Endodermal cell (in vitro differentiated cells): Measurements from ENCODE around the gene SESN1. TPM values are rescaled to one million over a fixed set of nuclear protein-coding genes. Genes with fewer than 3 reads are reported as not detected.

ENCODE experiments used
- DNase-seq: peaks from one replicate; pipeline ENCODE4 v3.0.0-alpha.2; 2017
- H3K27ac ChIP-seq: 2 replicates; pipeline ENCODE4 v1.5.1; 2013; ENCODE audit warnings: mild to moderate bottlenecking, low read depth, low read length, moderate library complexity
- H3K27me3 ChIP-seq: 2 replicates; pipeline ENCODE4 v1.6.1; 2013; ENCODE audit warnings: mild to moderate bottlenecking, low read length, moderate library complexity; ENCODE audit not compliant: insufficient read depth, control insufficient read depth, poor library complexity, severe bottlenecking
- H3K36me3 ChIP-seq: 2 replicates; pipeline ENCODE4 v1.7.0; 2013; ENCODE audit warnings: mild to moderate bottlenecking, low read length, moderate library complexity; ENCODE audit not compliant: control insufficient read depth, insufficient read depth
- H3K4me1 ChIP-seq: one replicate; pipeline ENCODE4 v1.7.0; 2013; ENCODE audit warnings: low read length; ENCODE audit not compliant: control insufficient read depth, insufficient read depth
- H3K4me3 ChIP-seq: 2 replicates; pipeline ENCODE4 v1.5.1; 2013; ENCODE audit warnings: mild to moderate bottlenecking, low read length, moderate library complexity
- H3K9ac ChIP-seq: 2 replicates; pipeline ENCODE4 v1.6.1; 2013; ENCODE audit warnings: mild to moderate bottlenecking, low read length, moderate library complexity; ENCODE audit not compliant: poor library complexity, severe bottlenecking; ENCODE audit errors: extremely low read depth
- H3K9me3 ChIP-seq: 2 replicates; pipeline ENCODE4 v1.6.1; 2013; ENCODE audit warnings: mild to moderate bottlenecking, low read length, moderate library complexity; ENCODE audit not compliant: control insufficient read depth
- H3K27ac Mint-ChIP-seq: 2 replicates; pipeline ENCODE4 v1.8.0; 2020; ENCODE audit warnings: mixed read lengths
- H3K27me3 Mint-ChIP-seq: 2 replicates; pipeline ENCODE4 v1.8.0; 2021; ENCODE audit warnings: mild to moderate bottlenecking, mixed read lengths; ENCODE audit not compliant: insufficient read depth
- H3K36me3 Mint-ChIP-seq: 2 replicates; pipeline ENCODE4 v1.8.0; 2020; ENCODE audit warnings: low read depth, mixed read lengths
- H3K4me1 Mint-ChIP-seq: 2 replicates; pipeline ENCODE4 v1.8.0; 2020; ENCODE audit warnings: mixed read lengths
- H3K4me3 Mint-ChIP-seq: 2 replicates; pipeline ENCODE4 v1.8.0; 2020; ENCODE audit warnings: mild to moderate bottlenecking, moderate library complexity, mixed read lengths
- H3K9me3 Mint-ChIP-seq: 2 replicates; pipeline ENCODE4 v1.8.0; 2020; ENCODE audit warnings: mild to moderate bottlenecking, mixed read lengths
- WGBS, 2 experiments: methylation state at CpG; one replicate each; pipeline versions ENCODE4 v1.1.5 to v1.1.7; 2013; ENCODE audit warnings: missing lambda C conversion rate in 2 of 2, mixed read lengths in 1 of 2; ENCODE audit not compliant: insufficient coverage in 1 of 2, insufficient read length in 1 of 2; 5-methylcytosine and 5-hydroxymethylcytosine counted together
- total RNA-seq, 2 donors: library from RNA; stranded (reverse); fragmentation: NEBNext Ultra II Directional in 1 of 2; extraction: Animal tissue kit (Norgen Biotek cat#: 25700) in 1 of 2; gene quantifications; 2 replicates in 1 of 2; 3 replicates in 1 of 2; pipeline ENCODE4 v1.2.1, GENCODE V29; 2021
- TF ChIP-seq, protein P1 (sequence below): fragments of 200-600 bp; sonication (generic); conservative IDR thresholded peaks from 2 replicates; pipeline ENCODE4 v1.5.0; 2021; ENCODE audit warnings: antibody characterized with exemption, mild to moderate bottlenecking

The SESN1 gene
- total RNA-seq, 2 donors from 2014 or later: 7.5 to 13.1 TPM

DNA sequence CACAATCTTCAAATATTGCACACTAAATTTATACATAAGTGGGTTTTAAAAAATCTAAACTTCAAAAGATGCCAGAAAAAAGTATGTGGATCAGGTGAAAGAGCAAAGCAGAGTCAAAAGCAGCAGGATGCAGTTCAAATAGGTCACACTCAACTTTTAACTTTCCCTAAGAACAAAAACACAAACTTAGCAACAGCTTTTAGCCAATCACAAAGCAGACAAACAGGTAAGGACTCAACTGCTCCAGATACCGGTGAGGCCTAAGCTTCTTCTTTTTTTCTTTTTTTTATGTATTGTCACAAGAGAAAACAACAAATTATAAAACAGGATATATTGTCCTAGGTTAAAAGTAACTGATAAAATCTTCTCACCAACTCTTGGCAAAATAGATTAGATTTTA lies 74.7 kb downstream of the SESN1 start:
- H3K27ac Mint-ChIP-seq: no peak overlapping the region
- H3K4me3 Mint-ChIP-seq: no peak overlapping the region
- H3K27me3 ChIP-seq: no peaks in the 10 kb centered on the region
- H3K27ac ChIP-seq: no peak overlapping the region
- no peak overlapping the region for H3K4me3 ChIP-seq
- H3K9me3 Mint-ChIP-seq: no peaks in the 10 kb centered on the region
- no peak for DNase-seq
- WGBS, 2 experiments: 20% methylated on average over 1 of the region's 1 CpG; no CpG with 5 or more reads in 1 of the 2 experiments
- TF ChIP-seq, protein P1, sequence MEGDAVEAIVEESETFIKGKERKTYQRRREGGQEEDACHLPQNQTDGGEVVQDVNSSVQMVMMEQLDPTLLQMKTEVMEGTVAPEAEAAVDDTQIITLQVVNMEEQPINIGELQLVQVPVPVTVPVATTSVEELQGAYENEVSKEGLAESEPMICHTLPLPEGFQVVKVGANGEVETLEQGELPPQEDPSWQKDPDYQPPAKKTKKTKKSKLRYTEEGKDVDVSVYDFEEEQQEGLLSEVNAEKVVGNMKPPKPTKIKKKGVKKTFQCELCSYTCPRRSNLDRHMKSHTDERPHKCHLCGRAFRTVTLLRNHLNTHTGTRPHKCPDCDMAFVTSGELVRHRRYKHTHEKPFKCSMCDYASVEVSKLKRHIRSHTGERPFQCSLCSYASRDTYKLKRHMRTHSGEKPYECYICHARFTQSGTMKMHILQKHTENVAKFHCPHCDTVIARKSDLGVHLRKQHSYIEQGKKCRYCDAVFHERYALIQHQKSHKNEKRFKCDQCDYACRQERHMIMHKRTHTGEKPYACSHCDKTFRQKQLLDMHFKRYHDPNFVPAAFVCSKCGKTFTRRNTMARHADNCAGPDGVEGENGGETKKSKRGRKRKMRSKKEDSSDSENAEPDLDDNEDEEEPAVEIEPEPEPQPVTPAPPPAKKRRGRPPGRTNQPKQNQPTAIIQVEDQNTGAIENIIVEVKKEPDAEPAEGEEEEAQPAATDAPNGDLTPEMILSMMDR: no peak
- H3K4me1 ChIP-seq: peaks cover 3% of the 10 kb centered on the region
- no peak overlapping the region for H3K9ac ChIP-seq
- no peaks in the 10 kb centered on the region for H3K9me3 ChIP-seq
- no peaks in the 10 kb centered on the region for H3K36me3 Mint-ChIP-seq
- H3K4me1 Mint-ChIP-seq: peaks cover 12% of the 10 kb centered on the region
- H3K36me3 ChIP-seq: no peaks in the 10 kb centered on the region
- no peaks in the 10 kb centered on the region for H3K27me3 Mint-ChIP-seq

DNA sequence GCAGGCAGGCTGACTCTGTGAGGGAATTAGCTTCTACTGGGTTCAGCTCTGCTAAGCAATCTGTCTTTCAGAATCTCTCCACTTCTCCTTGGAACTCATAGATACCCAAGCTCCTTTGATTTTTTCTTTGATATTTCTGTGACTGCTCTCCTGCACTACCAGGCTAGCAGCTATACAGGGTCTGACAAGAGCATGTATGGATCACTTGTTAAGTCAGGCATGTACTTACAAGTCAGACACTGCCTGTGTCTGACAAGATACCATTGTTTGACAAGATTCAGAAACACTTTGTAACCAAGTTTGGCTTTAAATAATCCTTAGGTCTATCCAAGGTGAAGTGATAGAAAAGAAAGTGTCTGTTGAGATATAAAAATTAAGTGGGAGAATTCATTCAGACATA lies 79.5 kb downstream of the SESN1 start:
- Mint-ChIP-seq H3K27me3 (no peaks in the 10 kb centered on the region), H3K9me3 (no peaks in the 10 kb centered on the region), H3K4me3 (no peak overlapping the region), H3K36me3 (no peaks in the 10 kb centered on the region), H3K4me1 (peaks cover 13% of the 10 kb centered on the region), H3K27ac (no peak overlapping the region)
- no peak overlapping the region for H3K9ac ChIP-seq
- peaks cover 3% of the 10 kb centered on the region for H3K4me1 ChIP-seq
- DNase-seq: no peak
- H3K36me3 ChIP-seq: no peaks in the 10 kb centered on the region
- no peaks in the 10 kb centered on the region for H3K9me3 ChIP-seq
- no peaks in the 10 kb centered on the region for H3K27me3 ChIP-seq
- TF ChIP-seq, protein P1: no peak
- H3K4me3 ChIP-seq: no peak overlapping the region
- H3K27ac ChIP-seq: no peak overlapping the region

DNA sequence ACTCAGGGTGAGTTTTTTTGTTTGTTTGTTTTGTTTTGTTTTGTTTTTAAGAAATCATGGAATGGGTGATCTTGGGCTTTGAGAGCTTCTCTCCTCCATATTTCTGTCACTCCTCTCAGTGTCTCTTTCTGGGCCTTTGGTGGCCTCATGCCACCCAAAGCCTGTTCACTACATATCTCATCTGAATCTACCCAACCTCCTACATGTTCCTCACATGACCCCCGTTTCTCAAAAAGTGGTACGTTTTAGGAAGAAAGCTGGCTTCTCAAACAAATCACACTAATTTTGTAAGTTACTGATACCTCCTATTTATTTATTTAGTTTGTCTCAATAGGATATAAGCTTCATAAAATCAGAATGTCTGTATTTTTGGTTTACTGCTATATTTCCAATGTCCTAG lies 80.0 kb downstream of the SESN1 start:
- no peak overlapping the region for H3K4me3 ChIP-seq
- peaks cover 3% of the 10 kb centered on the region for H3K4me1 ChIP-seq
- H3K36me3 ChIP-seq: no peaks in the 10 kb centered on the region
- no peaks in the 10 kb centered on the region for H3K9me3 ChIP-seq
- H3K4me1 Mint-ChIP-seq: peaks cover 13% of the 10 kb centered on the region
- no peak for DNase-seq
- H3K9me3 Mint-ChIP-seq: no peaks in the 10 kb centered on the region
- H3K27ac Mint-ChIP-seq: no peak overlapping the region
- H3K27ac ChIP-seq: no peak overlapping the region
- H3K27me3 Mint-ChIP-seq: no peaks in the 10 kb centered on the region
- H3K9ac ChIP-seq: no peak overlapping the region
- H3K27me3 ChIP-seq: no peaks in the 10 kb centered on the region
- WGBS, 2 experiments: 94% methylated on average over 2 of the region's 2 CpGs; no CpG with 5 or more reads in 1 of the 2 experiments
- H3K4me3 Mint-ChIP-seq: no peak overlapping the region
- TF ChIP-seq, protein P1: no peak
- no peaks in the 10 kb centered on the region for H3K36me3 Mint-ChIP-seq
